ENCODE data around the gene ATP6V0E2.

Gene ATP6V0E2

DNA sequence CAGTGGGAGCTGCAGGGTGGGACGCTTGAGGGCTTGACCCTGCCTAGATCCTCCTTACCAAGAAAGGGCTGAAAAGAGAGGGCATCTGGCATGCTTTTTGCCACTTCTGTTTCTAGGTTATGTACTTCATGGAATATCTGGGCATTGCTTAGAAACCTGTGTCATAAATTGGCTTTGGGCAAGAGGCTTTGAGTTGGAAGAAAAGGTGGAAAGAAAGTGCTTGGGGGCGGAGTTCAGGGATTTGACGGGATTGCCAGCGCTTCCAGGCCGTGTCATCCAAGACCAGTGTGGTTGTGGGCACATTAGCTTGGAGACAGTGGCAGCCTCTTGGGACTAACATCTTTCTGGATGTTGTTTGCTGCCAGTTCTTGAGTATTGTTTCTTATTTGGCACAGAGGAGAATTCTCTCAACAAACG lies 34.8 kb upstream of the ATP6V0E2 start:
- no peak for DNase-seq (ENCODE audit: low spot score)

DNA sequence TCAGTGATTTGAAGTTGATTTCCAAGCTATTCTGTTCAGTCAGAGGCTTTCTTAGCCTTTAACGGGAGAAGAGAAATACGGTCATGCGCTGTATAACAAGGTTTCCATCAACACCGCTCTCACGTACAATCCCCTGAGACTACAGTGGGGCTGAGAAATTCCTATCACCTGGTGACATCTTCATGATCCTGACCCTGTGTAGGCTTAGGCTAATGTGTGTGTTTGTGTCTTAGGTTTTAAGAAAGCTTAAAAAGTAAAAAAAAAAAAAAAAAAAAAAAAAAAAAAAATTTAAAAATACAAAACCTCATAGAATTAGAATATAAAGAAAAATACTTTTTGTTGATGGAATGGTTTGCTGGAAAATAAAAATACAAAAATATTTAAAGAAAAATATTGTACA lies 33.8 kb upstream of the ATP6V0E2 start:
- no peak for DNase-seq (ENCODE audit: low spot score)

DNA sequence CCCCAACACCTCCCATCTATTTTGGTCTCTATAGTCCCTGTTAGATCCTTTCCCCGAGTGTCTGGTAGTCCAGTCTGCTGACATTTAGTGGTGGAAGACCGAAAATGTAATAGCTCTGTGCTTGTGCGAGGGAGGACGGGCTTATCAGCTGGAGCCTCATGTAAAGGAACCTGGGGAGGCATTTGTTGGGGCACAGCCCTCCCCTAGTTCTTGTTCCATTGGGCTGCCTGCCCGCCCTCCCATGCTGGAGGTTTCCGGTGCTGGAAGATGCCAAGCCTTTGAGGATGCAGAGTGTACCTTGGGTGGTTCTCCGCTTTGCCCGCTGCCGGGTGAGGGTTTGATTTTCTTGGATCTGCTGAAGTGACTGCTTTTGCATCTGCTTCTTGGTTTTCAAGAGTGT lies 30.2 kb upstream of the ATP6V0E2 start:
- no peak for DNase-seq (ENCODE audit: low spot score)

DNA sequence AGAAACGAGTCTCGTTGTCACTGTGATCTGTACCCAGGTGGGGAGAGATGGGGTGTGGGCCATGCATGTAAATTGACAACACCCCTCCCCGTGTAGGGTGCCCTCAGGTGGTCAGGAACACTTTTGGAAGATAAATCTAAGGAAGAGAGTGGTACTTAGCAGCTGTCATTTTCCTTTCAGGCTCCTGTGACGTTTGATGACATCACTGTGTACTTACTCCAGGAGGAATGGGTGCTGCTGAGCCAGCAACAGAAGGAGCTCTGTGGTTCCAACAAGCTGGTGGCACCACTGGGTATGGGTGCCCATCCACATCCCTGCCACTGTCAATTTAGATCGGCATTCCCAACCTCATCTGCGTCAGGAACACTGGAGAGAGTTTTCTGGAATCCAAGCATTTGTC lies 29.3 kb upstream of the ATP6V0E2 start:
- DNase-seq (ENCODE audit: low spot score): no peak

DNA sequence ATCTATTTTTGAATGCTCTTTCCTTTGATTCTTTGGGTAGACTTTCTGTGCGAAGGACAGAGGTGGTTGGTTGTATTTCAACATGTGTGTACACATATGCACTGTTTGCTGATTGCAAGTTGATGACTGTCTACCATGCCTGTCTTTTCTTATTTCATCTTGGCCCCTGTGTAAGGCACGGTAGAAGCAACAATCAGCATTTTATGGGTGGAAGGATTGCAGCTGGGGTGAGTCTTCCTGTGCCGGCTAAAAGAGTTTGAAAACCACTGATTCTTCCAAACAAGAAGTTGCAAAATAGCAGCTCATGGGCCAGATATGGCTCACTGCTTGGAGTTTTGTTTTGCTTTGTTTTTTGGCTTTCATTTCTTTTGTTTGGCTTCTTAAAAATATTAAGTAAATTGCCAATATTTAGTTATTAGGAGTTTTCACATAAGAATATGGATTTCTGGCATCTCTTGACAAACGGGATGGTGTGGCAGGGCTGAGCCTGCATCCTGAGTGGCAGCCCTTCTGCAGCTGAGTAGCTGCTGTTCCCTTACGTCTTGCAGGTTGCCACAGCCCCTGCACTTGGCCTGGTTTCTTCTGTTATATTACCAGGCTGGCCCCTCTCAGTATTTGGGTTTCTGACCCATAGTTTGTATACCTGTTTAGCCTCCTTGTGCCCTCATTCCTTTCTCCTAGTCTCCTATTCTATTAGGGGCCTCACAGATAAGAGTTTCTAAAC lies 28.4 kb upstream of the ATP6V0E2 start:
- no peak for DNase-seq (ENCODE audit: low spot score)

DNA sequence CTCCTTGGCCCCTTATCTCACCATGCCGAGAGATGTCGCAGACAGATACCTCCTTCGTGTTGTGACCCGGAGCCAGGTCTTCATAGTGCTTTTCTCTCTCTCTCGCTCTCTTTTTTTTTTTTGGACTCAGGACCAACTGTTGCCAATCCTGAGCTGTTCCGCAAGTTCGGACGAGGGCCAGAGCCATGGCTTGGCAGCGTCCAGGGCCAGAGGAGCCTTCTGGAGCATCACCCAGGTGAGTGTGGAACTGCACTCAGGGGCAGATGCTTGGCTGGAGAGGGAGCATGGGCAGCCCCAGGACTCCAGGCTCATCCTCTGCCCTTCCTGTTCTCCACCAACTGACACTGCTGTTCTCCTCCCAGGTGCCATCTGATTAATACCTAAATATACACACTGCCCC lies 27.7 kb upstream of the ATP6V0E2 start:
- no peak for DNase-seq (ENCODE audit: low spot score)

DNA sequence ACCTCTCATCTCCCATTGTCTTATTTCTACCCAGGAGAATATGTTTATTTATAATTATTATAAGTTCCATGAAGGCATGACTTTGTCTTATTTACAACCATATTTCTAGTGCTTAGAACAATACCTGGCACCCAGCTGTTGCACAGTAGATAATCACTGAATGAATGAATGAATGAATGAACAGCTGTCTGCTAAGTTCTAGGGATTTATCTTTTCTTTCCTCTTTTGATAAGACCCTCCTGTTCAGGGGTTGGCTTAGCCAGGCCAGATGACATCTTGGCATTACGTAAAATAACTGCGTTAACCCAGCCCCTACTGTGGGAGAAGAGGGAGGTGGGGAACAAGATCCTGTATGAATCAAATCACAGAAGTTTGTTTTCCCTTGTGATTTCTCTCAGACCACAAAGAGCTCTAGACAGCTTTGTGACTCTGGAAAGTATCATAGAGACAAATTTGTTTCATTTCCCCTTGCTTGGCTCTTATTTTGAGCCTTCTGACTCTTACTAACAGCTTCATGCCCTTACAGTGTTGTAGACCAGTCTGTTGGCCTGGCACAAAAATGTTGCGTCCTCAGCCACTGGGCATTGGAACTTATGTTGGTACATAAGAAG lies 27.2 kb upstream of the ATP6V0E2 start:
- no peak for DNase-seq (ENCODE audit: low spot score)

DNA sequence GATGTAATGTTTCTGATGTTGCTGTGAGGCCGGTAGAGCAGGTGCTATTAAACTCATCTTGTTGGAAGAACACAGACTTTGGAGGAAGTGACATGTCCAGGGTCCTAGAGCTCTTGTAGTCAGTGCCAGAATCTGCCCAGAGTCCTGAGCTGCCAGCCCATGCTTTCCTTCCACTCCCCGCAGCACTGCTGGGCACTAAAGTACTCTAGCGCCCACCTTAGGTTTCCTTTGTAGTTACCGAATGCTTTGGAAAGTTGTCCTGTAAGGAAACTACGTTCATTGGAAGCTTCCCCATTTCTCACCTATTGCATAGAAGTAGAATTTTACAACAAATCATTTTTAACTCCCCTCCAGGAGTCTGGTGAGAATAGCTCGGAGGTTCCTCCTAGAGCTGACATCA lies 24.6 kb upstream of the ATP6V0E2 start:
- no peak for DNase-seq (ENCODE audit: low spot score)

DNA sequence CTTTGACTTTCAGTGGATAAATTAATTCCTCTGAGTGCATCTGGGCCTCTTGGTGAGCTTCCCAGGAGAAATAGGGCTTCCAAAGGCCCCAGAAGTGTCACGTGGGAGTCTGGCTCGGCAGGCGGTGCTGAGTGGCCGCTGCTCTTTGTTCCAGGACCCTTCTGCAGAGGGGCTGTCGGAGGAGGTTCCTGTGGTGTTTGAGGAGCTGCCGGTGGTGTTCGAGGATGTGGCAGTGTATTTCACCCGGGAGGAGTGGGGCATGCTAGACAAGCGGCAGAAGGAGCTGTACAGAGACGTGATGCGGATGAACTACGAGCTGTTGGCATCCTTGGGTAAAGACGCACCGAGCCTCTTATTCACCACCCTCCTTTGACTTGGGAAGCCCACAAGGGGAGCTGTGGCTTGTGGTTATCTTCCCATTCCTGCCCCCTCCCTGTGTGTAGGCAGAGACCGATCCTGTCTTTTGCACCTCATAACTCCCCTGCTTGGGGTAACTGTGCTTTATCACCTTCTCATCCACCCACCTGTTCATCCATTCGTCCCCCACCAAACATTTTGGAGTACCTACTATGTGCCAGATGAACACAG lies 23.7 kb upstream of the ATP6V0E2 start:
- DNase-seq (ENCODE audit: low spot score): no peak

DNA sequence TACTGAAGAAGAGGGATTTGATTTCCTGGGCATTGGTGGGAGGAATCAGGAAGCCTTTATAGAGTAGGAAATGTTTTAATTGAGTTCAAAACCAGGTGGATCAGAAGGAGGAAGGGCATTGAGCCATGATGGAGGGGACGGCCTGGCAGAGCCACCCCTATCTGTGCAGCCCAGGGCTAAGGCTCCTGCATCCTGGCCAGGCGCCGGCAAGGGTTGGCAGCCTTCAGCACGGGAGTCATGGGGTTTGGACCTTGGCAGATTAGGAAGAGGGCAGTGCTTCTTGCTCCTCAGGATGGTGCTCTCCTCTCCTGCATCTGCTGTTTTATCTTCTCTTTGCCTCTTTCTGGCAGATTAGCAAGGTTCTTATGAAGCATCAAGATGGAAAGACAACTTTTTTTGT lies 23.1 kb upstream of the ATP6V0E2 start:
- DNase-seq (ENCODE audit: low spot score): no peak

DNA sequence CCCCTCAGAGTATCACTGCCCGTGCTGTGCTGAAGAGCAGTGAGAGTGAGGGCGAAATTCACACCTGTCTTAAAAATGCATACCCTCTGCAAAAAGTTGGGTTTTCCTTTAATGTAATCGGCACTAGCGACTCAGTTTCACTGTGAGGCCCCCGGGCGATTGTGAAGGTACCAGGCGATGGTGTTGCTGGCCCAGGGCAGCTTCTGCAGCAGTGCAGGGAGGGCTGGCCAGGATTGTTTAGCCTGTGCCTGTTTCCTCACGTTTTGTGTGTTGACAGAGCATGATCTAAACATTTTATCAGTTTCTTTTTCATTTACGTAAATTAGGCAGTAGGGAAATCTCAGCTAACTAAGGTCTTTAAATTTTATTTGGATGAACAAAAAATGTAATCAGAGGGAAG lies 22.3 kb upstream of the ATP6V0E2 start:
- DNase-seq (ENCODE audit: low spot score): no peak

DNA sequence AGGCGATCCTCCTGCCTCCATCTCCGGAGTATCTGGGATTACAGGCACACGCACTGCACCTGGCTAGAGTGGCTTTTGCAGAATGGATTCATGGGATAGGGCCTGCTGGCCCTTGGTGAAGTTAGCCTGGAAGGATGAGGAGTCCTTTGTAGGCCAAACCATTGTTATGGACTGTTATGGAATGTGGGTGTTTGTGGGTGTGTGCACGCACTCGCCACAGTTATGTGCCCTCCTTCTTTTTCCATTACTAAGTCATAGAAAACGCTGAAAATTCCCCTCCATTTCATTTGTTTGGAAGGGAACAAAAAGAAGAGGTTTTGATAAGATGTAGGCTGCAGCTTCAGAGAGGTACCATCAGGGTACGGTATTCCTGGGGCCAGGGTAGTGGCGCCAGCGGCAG lies 20.6 kb upstream of the ATP6V0E2 start:
- DNase-seq (ENCODE audit: low spot score): no peak

DNA sequence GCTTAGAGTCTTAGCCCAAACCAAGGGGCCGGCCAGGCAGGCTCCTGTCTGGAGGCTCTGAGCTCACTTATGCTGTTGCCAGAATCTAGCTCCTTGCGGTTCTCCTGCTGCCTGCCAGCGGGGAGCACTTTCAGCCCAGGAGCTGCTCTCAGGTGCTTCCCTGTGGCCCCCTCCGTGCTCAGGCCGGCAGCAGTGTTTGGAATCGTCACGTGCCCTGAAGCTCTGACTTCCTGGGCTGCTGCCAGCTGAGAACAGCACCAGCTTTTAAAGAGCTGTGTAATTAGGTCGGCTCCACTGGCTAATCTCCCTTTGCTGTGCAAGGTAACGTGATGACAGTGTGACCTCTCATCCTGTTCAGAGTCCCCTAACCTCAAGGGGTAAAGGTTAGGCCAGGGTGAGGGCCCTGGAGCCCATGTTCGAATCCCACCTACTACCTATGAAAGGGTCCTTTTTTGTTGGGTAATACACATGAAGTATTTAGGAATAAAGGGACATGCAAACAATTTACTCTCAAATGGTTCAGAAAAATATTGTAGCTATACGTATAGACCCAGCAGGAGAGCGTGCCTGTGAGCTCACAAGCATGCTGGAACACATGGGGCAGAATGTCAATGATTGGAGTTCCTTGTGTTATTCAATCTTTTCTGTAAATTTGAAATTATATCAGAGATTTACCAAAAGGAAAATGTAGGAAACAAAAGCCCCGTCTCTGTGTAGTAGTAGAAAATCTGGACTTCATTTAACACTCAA lies 19.0 kb upstream of the ATP6V0E2 start:
- no peak for DNase-seq (ENCODE audit: low spot score)

DNA sequence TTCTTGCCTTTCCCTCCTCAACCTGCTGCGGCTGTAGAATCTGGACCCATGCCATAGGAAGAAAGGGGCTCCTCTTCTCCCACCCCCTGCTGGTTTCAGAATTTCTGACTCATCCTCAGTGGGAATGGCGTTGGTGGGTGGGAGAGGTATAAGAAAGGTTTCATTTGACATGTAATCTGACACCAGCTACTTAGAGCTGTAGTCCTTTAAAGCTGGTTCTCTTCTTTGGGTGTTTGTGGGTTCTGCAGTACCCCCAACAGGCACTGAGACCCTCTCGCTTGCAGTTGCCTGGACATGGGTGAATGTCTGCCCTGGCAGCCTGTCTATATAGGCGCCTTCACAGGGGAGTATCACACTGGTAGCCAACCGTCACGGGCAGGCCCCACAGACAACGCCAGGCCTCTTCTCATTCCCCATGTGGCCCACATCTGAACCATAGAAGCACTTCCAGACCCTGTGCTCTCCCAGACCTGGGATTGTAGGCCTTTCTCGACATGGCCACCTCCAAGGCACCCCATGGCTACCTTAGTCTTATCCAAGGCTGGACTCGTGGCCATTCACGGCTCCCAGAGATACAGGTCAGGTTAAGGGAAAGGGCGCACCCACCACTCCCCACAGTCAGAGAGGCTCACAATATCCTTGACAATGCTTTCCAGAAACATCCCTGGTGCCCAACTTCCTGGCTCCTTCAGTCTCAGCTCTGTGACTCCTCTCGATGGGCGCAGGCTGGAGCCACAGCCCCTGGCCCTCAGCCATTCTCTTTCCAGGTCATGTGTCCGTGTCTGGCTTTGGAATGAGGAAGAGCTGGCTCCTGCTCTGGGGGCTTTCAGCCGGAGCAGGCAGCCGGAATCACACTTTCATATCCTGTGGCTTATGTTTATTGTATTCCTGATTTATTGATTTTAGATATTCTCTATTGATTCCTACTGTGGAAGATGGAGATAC lies 18.1 kb upstream of the ATP6V0E2 start:
- no peak for DNase-seq (ENCODE audit: low spot score)

DNA sequence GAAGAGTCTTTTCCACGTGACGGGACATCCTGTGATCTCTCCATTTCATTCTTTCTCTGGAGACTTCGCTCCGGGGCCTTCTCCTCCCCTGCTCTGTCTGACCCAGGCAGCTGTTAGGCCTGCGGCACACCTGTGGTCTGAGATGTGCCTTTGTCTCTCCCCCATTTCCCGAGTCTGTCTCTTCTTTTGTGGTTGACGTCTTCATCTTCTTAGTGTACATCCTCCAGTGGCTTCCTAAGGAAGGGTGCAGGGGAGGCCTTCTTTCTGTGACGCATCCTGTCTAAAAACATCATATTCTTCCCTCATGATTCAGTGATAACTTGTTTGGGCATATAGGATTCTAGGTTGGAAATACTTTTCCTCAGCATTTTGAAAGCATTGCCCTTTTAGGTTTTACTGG lies 17.2 kb upstream of the ATP6V0E2 start:
- no peak for DNase-seq (ENCODE audit: low spot score)

DNA sequence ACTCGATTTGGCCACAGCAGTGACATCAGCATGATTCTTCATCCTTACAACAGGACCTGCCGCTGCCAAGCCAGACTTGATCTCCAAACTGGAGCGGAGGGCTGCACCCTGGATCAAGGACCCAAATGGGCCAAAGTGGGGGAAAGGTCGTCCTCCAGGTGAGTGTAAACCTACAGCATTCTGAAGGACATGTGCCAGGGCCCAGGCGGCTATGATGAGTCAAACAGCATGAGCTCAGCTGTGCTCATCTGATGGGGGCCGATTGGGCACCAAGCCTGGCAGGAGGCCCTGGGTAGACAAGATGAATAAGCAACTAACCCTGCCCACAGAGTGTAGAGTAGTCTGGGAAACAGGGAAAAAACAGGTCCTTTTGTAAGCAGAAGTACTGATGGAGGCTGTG lies 14.4 kb upstream of the ATP6V0E2 start:
- no peak for DNase-seq (ENCODE audit: low spot score)

DNA sequence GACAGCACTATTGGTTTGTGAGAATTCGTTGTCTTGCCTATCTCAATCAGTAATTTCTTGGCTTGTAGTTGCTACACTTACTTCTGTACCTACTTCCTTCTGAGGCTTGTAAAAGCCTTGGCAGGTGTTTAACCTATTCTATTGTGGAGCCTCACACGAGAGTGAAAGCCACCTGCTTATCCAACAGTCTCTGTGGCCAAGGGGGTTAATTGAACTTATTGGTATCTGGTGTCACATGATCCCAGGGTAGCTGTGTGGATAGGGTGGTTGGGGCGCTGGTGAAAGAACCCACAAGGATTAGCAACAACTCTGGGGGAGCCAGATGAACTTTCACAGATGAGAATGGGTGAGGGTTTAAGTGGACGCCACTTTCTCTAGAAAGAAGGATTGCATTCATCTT lies 13.9 kb upstream of the ATP6V0E2 start:
- DNase-seq (ENCODE audit: low spot score): no peak

DNA sequence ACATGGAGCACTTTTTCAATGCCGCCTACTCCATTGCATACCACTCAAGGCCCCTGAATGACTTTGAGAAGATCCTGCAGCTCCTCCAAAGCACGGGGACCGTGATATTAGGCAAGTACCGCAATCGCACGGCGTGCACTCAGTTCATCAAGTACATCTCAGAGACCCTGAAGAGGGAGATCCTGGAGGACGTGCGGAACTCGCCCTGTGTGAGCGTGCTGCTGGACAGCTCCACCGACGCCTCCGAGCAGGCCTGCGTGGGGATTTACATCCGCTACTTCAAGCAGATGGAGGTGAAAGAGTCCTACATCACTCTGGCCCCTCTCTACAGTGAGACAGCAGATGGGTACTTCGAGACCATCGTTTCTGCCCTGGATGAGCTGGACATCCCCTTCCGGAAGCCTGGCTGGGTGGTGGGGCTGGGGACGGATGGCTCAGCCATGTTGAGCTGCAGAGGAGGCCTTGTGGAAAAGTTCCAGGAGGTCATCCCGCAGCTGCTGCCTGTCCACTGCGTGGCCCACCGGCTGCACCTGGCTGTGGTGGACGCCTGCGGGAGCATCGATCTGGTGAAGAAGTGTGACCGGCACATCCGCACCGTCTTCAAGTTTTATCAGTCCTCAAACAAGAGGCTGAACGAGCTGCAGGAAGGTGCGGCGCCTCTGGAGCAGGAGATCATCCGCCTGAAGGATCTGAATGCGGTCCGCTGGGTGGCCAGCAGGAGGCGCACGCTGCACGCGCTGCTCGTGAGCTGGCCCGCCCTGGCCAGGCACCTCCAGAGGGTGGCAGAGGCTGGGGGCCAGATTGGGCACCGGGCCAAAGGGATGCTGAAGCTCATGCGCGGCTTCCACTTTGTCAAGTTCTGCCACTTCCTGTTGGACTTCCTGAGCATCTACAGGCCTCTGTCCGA lies 12.7 kb upstream of the ATP6V0E2 start:
- no peak for DNase-seq (ENCODE audit: low spot score)

DNA sequence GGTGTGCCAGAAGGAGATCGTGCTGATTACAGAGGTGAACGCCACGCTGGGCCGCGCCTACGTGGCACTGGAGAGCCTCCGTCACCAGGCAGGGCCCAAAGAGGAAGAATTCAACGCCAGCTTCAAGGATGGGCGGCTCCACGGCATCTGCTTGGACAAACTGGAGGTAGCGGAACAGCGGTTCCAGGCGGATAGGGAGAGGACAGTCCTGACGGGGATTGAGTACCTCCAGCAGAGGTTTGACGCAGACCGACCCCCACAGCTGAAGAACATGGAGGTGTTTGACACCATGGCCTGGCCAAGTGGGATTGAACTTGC lies 12.1 kb upstream of the ATP6V0E2 start:
- DNase-seq (ENCODE audit: low spot score): no peak

DNA sequence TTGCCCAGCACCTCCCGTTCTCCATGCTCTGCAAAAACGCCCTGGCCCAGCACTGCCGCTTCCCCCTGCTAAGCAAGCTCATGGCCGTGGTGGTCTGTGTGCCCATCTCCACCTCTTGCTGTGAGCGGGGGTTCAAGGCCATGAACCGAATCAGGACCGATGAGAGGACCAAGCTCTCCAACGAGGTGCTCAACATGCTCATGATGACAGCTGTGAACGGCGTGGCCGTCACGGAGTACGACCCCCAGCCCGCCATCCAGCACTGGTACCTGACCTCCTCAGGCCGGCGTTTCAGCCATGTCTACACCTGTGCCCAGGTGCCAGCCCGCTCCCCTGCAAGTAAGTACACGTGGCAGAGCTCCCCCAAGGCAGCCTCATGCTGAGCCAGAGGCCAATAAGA lies 11.6 kb upstream of the ATP6V0E2 start:
- DNase-seq (ENCODE audit: low spot score): no peak

DNA sequence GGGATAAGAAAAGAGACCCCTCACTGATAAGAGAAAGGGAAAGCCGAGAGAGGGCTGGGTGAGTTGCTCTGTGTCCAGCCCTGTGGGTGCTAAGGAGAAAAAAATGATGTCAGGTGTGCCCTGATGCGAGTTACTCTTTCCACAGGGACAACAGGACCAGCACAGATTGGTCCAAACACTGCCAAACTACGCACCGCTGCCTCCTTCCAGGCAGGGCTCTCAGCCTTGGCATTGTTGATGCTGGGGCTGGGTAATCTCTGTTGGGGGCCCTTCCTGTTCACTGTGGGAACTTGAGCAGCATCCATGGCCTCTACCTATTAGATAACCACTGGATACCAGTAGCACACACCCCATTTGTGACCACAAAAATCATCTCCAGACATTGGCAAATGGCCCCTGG lies 10.3 kb upstream of the ATP6V0E2 start:
- DNase-seq (ENCODE audit: low spot score): no peak
